PC-3 (cell line): ENCODE data around the gene TRAIP. TPM values are rescaled to one million over a fixed set of nuclear protein-coding genes. Genes with fewer than 3 reads are reported as not detected.

Source experiments
- ATAC-seq: fragments of 200-7000 bp; cut with Tn5 transposase; 2 replicates; pipeline ENCODE4 v1.9.1; 2020; ENCODE audit warnings: mild to moderate bottlenecking, moderate library complexity
- BruUV-seq: library from RNA; stranded (reverse); fragments of 400-500 nt; replicated peaks from 2 replicates; lab custom pipeline; 2021; lab: Mats Ljungman, UMichigan
- CTCF ChIA-PET: fragments of 300-600 bp; sonication (Branson Sonifier 250); formaldehyde crosslinking; loops from one replicate; lab custom pipeline; 2022; ENCODE audit warnings: antibody characterized with exemption; lab: Charles Lee
- POLR2A ChIA-PET: fragments of 300-600 bp; sonication (Branson Sonifier 250); formaldehyde crosslinking; loops from one replicate; lab custom pipeline; 2022; ENCODE audit warnings: antibody characterized with exemption; ENCODE audit not compliant: unreplicated experiment; lab: Charles Lee
- DNase-seq: peaks from one replicate; pipeline ENCODE4 v3.0.0-alpha.2; 2015
- H2AFZ ChIP-seq: fragments of 300-600 bp; sonication (generic); 2 replicates; pipeline ENCODE4 v1.6.0; 2016; ENCODE audit warnings: antibody characterized with exemption, low read length
- H3F3A ChIP-seq: fragments of 300-600 bp; sonication (generic); one replicate; pipeline ENCODE4 v1.6.0; 2017; ENCODE audit warnings: antibody characterized with exemption, low read length, control low read depth, mild to moderate bottlenecking; ENCODE audit not compliant: unreplicated experiment
- H3K27ac ChIP-seq: fragments of 300-600 bp; sonication (generic); 2 replicates; pipeline ENCODE4 v1.5.1; 2016; ENCODE audit warnings: mild to moderate bottlenecking, low read length
- H3K27me3 ChIP-seq: fragments of 300-600 bp; sonication (generic); 2 replicates; pipeline ENCODE4 v1.6.1; 2016; ENCODE audit warnings: low read length, mixed read lengths
- H3K36me3 ChIP-seq: fragments of 300-600 bp; sonication (generic); 2 replicates; pipeline ENCODE4 v1.6.1; 2016; ENCODE audit warnings: low read depth, mixed run types, low read length, mixed read lengths
- H3K4me1 ChIP-seq: fragments of 300-600 bp; sonication (generic); 2 replicates; pipeline ENCODE4 v1.5.1; 2016; ENCODE audit warnings: low read length; ENCODE audit not compliant: insufficient read depth
- H3K4me2 ChIP-seq: fragments of 300-600 bp; sonication (generic); 2 replicates; pipeline ENCODE4 v1.6.0; 2016; ENCODE audit warnings: low read length
- H3K4me3 ChIP-seq: fragments of 300-600 bp; sonication (generic); 2 replicates; pipeline ENCODE4 v1.5.1; 2016; ENCODE audit warnings: mild to moderate bottlenecking, low read length, mixed read lengths
- H3K79me2 ChIP-seq: fragments of 300-600 bp; sonication (generic); 2 replicates; pipeline ENCODE4 v1.6.1; 2017; ENCODE audit warnings: low read length, mixed read lengths
- H3K9ac ChIP-seq: fragments of 300-600 bp; sonication (generic); 2 replicates; pipeline ENCODE4 v1.6.0; 2016; ENCODE audit warnings: mild to moderate bottlenecking, low read length
- H3K9me2 ChIP-seq: fragments of 300-600 bp; sonication (generic); replicated peaks from 2 replicates; pipeline ENCODE4 v1.6.1; 2016; ENCODE audit warnings: mixed run types, low read length, mixed read lengths
- H3K9me3 ChIP-seq: fragments of 300-600 bp; sonication (generic); 2 replicates; pipeline ENCODE4 v1.6.1; 2016; ENCODE audit warnings: low read length, mixed read lengths
- H4K20me1 ChIP-seq: fragments of 300-600 bp; sonication (generic); 2 replicates; pipeline ENCODE4 v1.6.1; 2016; ENCODE audit warnings: low read length, mixed read lengths
- CTCF ChIP-seq: fragments of 300-600 bp; sonication (generic); conservative IDR thresholded peaks from 2 replicates; pipeline ENCODE4 v1.5.1; 2017; ENCODE audit warnings: antibody characterized with exemption, low read depth, mild to moderate bottlenecking, low read length
- EZH2 ChIP-seq: fragments of 300-600 bp; sonication (generic); IDR thresholded peaks from one replicate; pipeline ENCODE4 v1.6.1; 2017; ENCODE audit warnings: antibody characterized with exemption, mild to moderate bottlenecking, low read length; ENCODE audit not compliant: unreplicated experiment
- EZH2phosphoT487 ChIP-seq: fragments of 300-600 bp; sonication (generic); IDR thresholded peaks from 2 replicates; pipeline ENCODE4 v1.6.1; 2018; ENCODE audit warnings: mild to moderate bottlenecking, antibody characterized with exemption, low read length, borderline replicate concordance
- intact Hi-C: fragments of 100-400 bp; cut with micrococcal nuclease; formaldehyde crosslinking; loops from 2 replicates; pipeline ENCODE4 v1.9.0; 2023
- total RNA-seq: library from RNA; depleted of rRNA; stranded (reverse); fragments of >200 nt; gene quantifications from 2 replicates; pipeline ENCODE4 v1.2.3, GENCODE V29; 2014

Gene TRAIP
- total RNA-seq, 1 experiment from 2014 or later = 21.6 TPM

- TF ChIP-seq EZH2phosphoT487 (no peak), EZH2 (no peak), CTCF (no peak)
- Histone ChIP-seq H3K36me3 (peaks cover 45% of the 10 kb centered on the region), H3K27me3 (no peaks in the 10 kb centered on the region), H3K9me3 (no peaks in the 10 kb centered on the region), H3K4me1 (peaks cover 24% of the 10 kb centered on the region), H3K9ac (no peak overlapping the region), H3K27ac (no peak overlapping the region), H3K4me3 (no peak overlapping the region), H2AFZ (no peak overlapping the region), H3K9me2 (no peaks in the 10 kb centered on the region), H3K79me2 (peaks cover 27% of the 10 kb centered on the region), H3K4me2 (no peak overlapping the region), H3F3A (peaks cover 5% of the 10 kb centered on the region), H4K20me1 (no peaks in the 10 kb centered on the region)
- DNase-seq (no peak), ATAC-seq (no peak)
- intact Hi-C loops = no loop called here
- ChIA-PET POLR2A (no interaction called here), CTCF (no interaction called here)
- BruUV-seq = no TSS peak
Observed at GRCh38 chr3:49895791-49896190, 39.4 kb upstream of the TRAIP start.

- H2AFZ ChIP-seq = no peak overlapping the region
- no peaks in the 10 kb centered on the region for H3K4me1 ChIP-seq
- no peaks in the 10 kb centered on the region for H3K27me3 ChIP-seq
- H3K9me2 ChIP-seq = no peaks in the 10 kb centered on the region
- no peak for DNase-seq
- no peaks in the 10 kb centered on the region for H4K20me1 ChIP-seq
- no peak for ATAC-seq
- no peaks in the 10 kb centered on the region for H3K9me3 ChIP-seq
- no peak overlapping the region for H3K27ac ChIP-seq
- BruUV-seq = no TSS peak
- H3F3A ChIP-seq = no peaks in the 10 kb centered on the region
- ChIA-PET CTCF (no interaction called here), POLR2A (no interaction called here)
- H3K4me3 ChIP-seq = no peak overlapping the region
- H3K9ac ChIP-seq = no peak overlapping the region
- H3K4me2 ChIP-seq = no peak overlapping the region
- peaks cover 18% of the 10 kb centered on the region for H3K36me3 ChIP-seq
- no peak for TF ChIP-seq EZH2phosphoT487
- no peak for TF ChIP-seq EZH2
- H3K79me2 ChIP-seq = no peaks in the 10 kb centered on the region
- intact Hi-C loops = no loop called here
Observed at GRCh38 chr3:49889296-49889695, 32.9 kb upstream of the TRAIP start.

- no peaks in the 10 kb centered on the region for H3K4me1 ChIP-seq
- H3K36me3 ChIP-seq = peaks cover 18% of the 10 kb centered on the region
- no TSS peak for BruUV-seq
- ChIA-PET CTCF (no interaction called here), POLR2A (no interaction called here)
- ATAC-seq (no peak), DNase-seq (no peak)
- H3K9me2 ChIP-seq = no peaks in the 10 kb centered on the region
- no peak overlapping the region for H3K4me2 ChIP-seq
- no peaks in the 10 kb centered on the region for H3F3A ChIP-seq
- intact Hi-C loops = no loop called here
- H3K79me2 ChIP-seq = no peaks in the 10 kb centered on the region
- H3K9me3 ChIP-seq = no peaks in the 10 kb centered on the region
- TF ChIP-seq EZH2 (no peak), EZH2phosphoT487 (no peak)
- no peaks in the 10 kb centered on the region for H3K27me3 ChIP-seq
- no peaks in the 10 kb centered on the region for H4K20me1 ChIP-seq
- no peak overlapping the region for H3K9ac ChIP-seq
- H3K4me3 ChIP-seq = no peak overlapping the region
- H3K27ac ChIP-seq = no peak overlapping the region
- no peak overlapping the region for H2AFZ ChIP-seq
Observed at GRCh38 chr3:49886922-49887265, 30.5 kb upstream of the TRAIP start.

GRCh38 chr3:49883998-49884397 lies 27.6 kb upstream of the TRAIP start:
- Histone ChIP-seq H3K9me2 (no peaks in the 10 kb centered on the region), H3K4me2 (no peak overlapping the region), H3K4me3 (no peak overlapping the region), H3K79me2 (no peaks in the 10 kb centered on the region), H3K36me3 (no peaks in the 10 kb centered on the region; the same call in 1 of the 2 replicates), H3K9me3 (no peaks in the 10 kb centered on the region), H3K4me1 (no peaks in the 10 kb centered on the region), H3K9ac (no peak overlapping the region), H4K20me1 (no peaks in the 10 kb centered on the region), H2AFZ (no peak overlapping the region), H3F3A (no peaks in the 10 kb centered on the region), H3K27ac (no peak overlapping the region), H3K27me3 (no peaks in the 10 kb centered on the region)
- TF ChIP-seq EZH2 (no peak), CTCF (no peak), EZH2phosphoT487 (no peak)
- peak; percentile 44 for ATAC-seq
- ChIA-PET POLR2A (no interaction called here), CTCF (interaction anchor here (1.2 kb wide), 1 partner anchor 16 kb away, joined by 4 read pairs; no protein-coding TSS in a partner anchor)
- peak; percentile 33 for DNase-seq
- intact Hi-C loops = no loop called here
- BruUV-seq = no TSS peak
